ENCODE data around the gene SPEF2.

GRCh38 chr5:35681911-35682310, 64.2 kb downstream of the SPEF2 start:
- TF ChIP-seq CTCF (IDR thresholded peaks at IDR 0.05 in 2 of 3, conservative IDR thresholded peaks at IDR 0.05 in 1 of 3; ENCODE audit: control insufficient read depth in 2 of 3, extremely low read depth in 1 of 3, insufficient read depth in 1 of 3, low read depth in 3 of 3, low read length in 3 of 3) (no peak), CEBPB (IDR thresholded peaks at IDR 0.05; ENCODE audit: borderline replicate concordance in 1 of 2, low read depth in 2 of 2, low read length in 2 of 2) (no peak), CREB1 (IDR thresholded peaks at IDR 0.05; ENCODE audit: low read depth) (no peak), ZNF24 (IDR thresholded peaks at IDR 0.05) (no peak), E2F4 (IDR thresholded peaks at IDR 0.05; ENCODE audit: low read depth, low read length) (no peak), REST (IDR thresholded peaks at IDR 0.05; ENCODE audit: low read depth, low read length) (no peak)
